GM12878 (cell line): ENCODE data around the gene GOLGA6L1. TPM values are rescaled to one million over a fixed set of nuclear protein-coding genes. Genes with fewer than 3 reads are reported as not detected.
"Not testable (repeated sequence)": the region's sequence is repeated elsewhere in the genome, so short reads cannot be mapped to it uniquely, and the experiment has no call there.

ENCODE experiments used
- ATAC-seq: fragments of 200-7000 bp; cut with Tn5 transposase; 3 replicates; pipeline ENCODE4 v1.9.1; 2020; ENCODE audit warnings: mild to moderate bottlenecking, moderate library complexity
- BruUV-seq: library from RNA; stranded (reverse); fragments of 400-500 nt; replicated peaks from 2 replicates; lab custom pipeline; 2021; lab: Mats Ljungman, UMichigan
- CTCF ChIA-PET: fragments of 300-600 bp; sonication (Branson Sonifier 250); formaldehyde crosslinking; extraction: SDS; loops from one replicate; lab custom pipeline; 2021; ENCODE audit warnings: inconsistent platforms; lab: Yijun Ruan, JAX
- POLR2A ChIA-PET: fragments of 350-600 bp; formaldehyde crosslinking; extraction: SDS; loops from one replicate; lab custom pipeline; 2021; ENCODE audit warnings: inconsistent platforms; lab: Charles Lee
- RAD21 ChIA-PET: fragments of 300-600 bp; sonication (Branson Sonifier 250); formaldehyde crosslinking; loops from one replicate; lab custom pipeline; 2023; ENCODE audit warnings: antibody characterized with exemption; ENCODE audit not compliant: unreplicated experiment; lab: Charles Lee
- SMC1A ChIA-PET: fragments of 300-600 bp; sonication (Branson Sonifier 250); formaldehyde crosslinking; loops from one replicate; lab custom pipeline; 2023; ENCODE audit not compliant: unreplicated experiment, uncharacterized antibody; lab: Charles Lee
- DNase-seq: peaks from one replicate; pipeline ENCODE4 v3.0.0-alpha.2; 2011; ENCODE audit warnings: low read depth, low spot score
- FAIRE-seq: peaks from 3 replicates; lab custom pipeline; 2011; peaks lifted over from hg19 to GRCh38; lab: Jason Lieb, UNC
- H2AFZ ChIP-seq: 2 replicates; pipeline ENCODE4 v1.6.0; 2011; ENCODE audit warnings: low read depth, low read length, control low read depth; ENCODE audit not compliant: control insufficient read depth
- H3K27ac ChIP-seq: 2 replicates; pipeline ENCODE4 v1.5.1; 2011; ENCODE audit warnings: control low read depth; ENCODE audit not compliant: control insufficient read depth, insufficient read depth
- H3K27me3 ChIP-seq, 2 experiments: replicated peaks in 1 of 2; 2 replicates each; pipeline versions ENCODE4 v1.6.0 to v1.6.1; 2011; ENCODE audit warnings: low read length in 1 of 2; ENCODE audit not compliant: control insufficient read depth in 2 of 2, insufficient read depth in 2 of 2
- H3K36me3 ChIP-seq, 2 experiments: 2 replicates each; pipeline ENCODE4 v1.5.1; 2011; ENCODE audit warnings: low read length in 1 of 2; ENCODE audit not compliant: control insufficient read depth in 2 of 2, insufficient read depth in 2 of 2
- H3K4me1 ChIP-seq: 2 replicates; pipeline ENCODE4 v1.6.1; 2011; ENCODE audit warnings: mild to moderate bottlenecking, low read length, moderate library complexity, mixed read lengths; ENCODE audit not compliant: control insufficient read depth, insufficient read depth
- H3K4me2 ChIP-seq: 2 replicates; pipeline ENCODE4 v1.6.0; 2011; ENCODE audit warnings: control low read depth; ENCODE audit not compliant: control insufficient read depth, insufficient read depth
- H3K4me3 ChIP-seq: fragments of 200-600 bp; sonication (generic); 2 replicates; pipeline ENCODE4 v1.5.1; 2016
- H3K79me2 ChIP-seq: 2 replicates; pipeline ENCODE4 v1.6.0; 2011; ENCODE audit warnings: low read length; ENCODE audit not compliant: control insufficient read depth, insufficient read depth
- H3K9ac ChIP-seq: 2 replicates; pipeline ENCODE4 v1.8.0; 2011; ENCODE audit warnings: low read length, control low read depth, mixed read lengths; ENCODE audit not compliant: control insufficient read depth, insufficient read depth
- H3K9me3 ChIP-seq: replicated peaks from 3 replicates; pipeline ENCODE4 v1.5.1; 2011; ENCODE audit warnings: mild to moderate bottlenecking, low read length; ENCODE audit not compliant: control insufficient read depth, insufficient read depth
- H4K20me1 ChIP-seq: 2 replicates; pipeline ENCODE4 v1.6.0; 2011; ENCODE audit not compliant: control insufficient read depth, insufficient read depth
- EZH2 ChIP-seq: IDR thresholded peaks from 2 replicates; pipeline ENCODE4 v1.6.1; 2012; ENCODE audit warnings: low read depth, mild to moderate bottlenecking, control low read depth, inconsistent platforms, low read length, borderline replicate concordance; ENCODE audit not compliant: control insufficient read depth
- GABPA ChIP-seq: IDR thresholded peaks from 2 replicates; pipeline ENCODE4 v1.6.1; 2014; ENCODE audit warnings: antibody characterized with exemption, low read depth, mild to moderate bottlenecking, inconsistent platforms
- NBN ChIP-seq: fragments of 450-650 bp; IDR thresholded peaks from 2 replicates; pipeline ENCODE4 v1.6.1; 2016
- POU2F2 ChIP-seq: IDR thresholded peaks from 3 replicates; pipeline ENCODE4 v1.6.1; 2011; ENCODE audit warnings: low read depth, mild to moderate bottlenecking, low read length, borderline replicate concordance
- SUZ12 ChIP-seq: fragments of 200-600 bp; sonication (generic); IDR thresholded peaks from one replicate; pipeline ENCODE4 v1.6.1; 2018; ENCODE audit warnings: antibody characterized with exemption, mild to moderate bottlenecking; ENCODE audit not compliant: unreplicated experiment
- TCF3 ChIP-seq: IDR thresholded peaks from 2 replicates; pipeline ENCODE4 v1.6.1; 2012; ENCODE audit warnings: low read depth, mild to moderate bottlenecking, low read length, borderline replicate concordance; ENCODE audit not compliant: insufficient read depth
- WRNIP1 ChIP-seq: IDR thresholded peaks from 2 replicates; pipeline ENCODE4 v1.6.1; 2011; ENCODE audit warnings: low read depth, low read length, improper control_type of control experiment, borderline replicate concordance
- WGBS: methylation state at CpG from one replicate; pipeline ENCODE4 v1.1.6; 2016; ENCODE audit warnings: low lambda C conversion rate; ENCODE audit not compliant: insufficient replicate concordance, insufficient coverage; ENCODE audit errors: missing lambda C conversion rate; 5-methylcytosine and 5-hydroxymethylcytosine counted together
- in situ Hi-C: fragments of 300-500 bp; cut with MboI; formaldehyde crosslinking; loops from 9 replicates; pipeline ENCODE4 v1.14.3; 2018; ENCODE audit warnings: mixed read lengths
- intact Hi-C: fragments of 100-400 bp; cut with micrococcal nuclease; formaldehyde crosslinking; loops from one replicate; pipeline ENCODE4 v1.14.2; 2022; ENCODE audit not compliant: unreplicated experiment
- polyA plus RNA-seq, 11 experiments: library from polyadenylated mRNA; depleted of rRNA in 4 of 11; unstranded in 6 of 11; stranded (reverse) in 5 of 11; fragments of >200 nt; fragmentation: Nextera tagmentation in 4 of 11; fragmentation: Illumina TruSeq in 1 of 11; extraction: Ambion mirVana in 4 of 11; extraction: Trizol in 1 of 11; gene quantifications; 1 replicate in 1 of 11; 2 replicates in 10 of 11; pipeline versions ENCODE4 v1.2.1 to v1.2.3, GENCODE V29; 2011 to 2016; ENCODE audit warnings: inconsistent platforms in 2 of 11, missing spikeins in 2 of 11, low read depth in 1 of 11
- total RNA-seq, 4 experiments: library from RNA; depleted of rRNA in 3 of 4; stranded (reverse); fragments of >200 nt in 3 of 4; fragmentation: Illumina TruSeq in 1 of 4; extraction: Trizol in 1 of 4; gene quantifications; 2 replicates each; pipeline versions ENCODE4 v1.2.1 to v1.2.3, GENCODE V29; 2013 to 2021
- TF ChIP-seq, protein P1 (sequence below): fragments of 450-650 bp; formaldehyde crosslinking; IDR thresholded peaks from 2 replicates; pipeline ENCODE4 v1.4.0; 2020; ENCODE audit warnings: mild to moderate bottlenecking, moderate library complexity

GOLGA6L1 gene
- total and polyA plus RNA-seq, 10 of the 15 experiments (the other 5 are each of a cell fraction or from before 2014, with no cell fraction given), result not detected

DNA sequence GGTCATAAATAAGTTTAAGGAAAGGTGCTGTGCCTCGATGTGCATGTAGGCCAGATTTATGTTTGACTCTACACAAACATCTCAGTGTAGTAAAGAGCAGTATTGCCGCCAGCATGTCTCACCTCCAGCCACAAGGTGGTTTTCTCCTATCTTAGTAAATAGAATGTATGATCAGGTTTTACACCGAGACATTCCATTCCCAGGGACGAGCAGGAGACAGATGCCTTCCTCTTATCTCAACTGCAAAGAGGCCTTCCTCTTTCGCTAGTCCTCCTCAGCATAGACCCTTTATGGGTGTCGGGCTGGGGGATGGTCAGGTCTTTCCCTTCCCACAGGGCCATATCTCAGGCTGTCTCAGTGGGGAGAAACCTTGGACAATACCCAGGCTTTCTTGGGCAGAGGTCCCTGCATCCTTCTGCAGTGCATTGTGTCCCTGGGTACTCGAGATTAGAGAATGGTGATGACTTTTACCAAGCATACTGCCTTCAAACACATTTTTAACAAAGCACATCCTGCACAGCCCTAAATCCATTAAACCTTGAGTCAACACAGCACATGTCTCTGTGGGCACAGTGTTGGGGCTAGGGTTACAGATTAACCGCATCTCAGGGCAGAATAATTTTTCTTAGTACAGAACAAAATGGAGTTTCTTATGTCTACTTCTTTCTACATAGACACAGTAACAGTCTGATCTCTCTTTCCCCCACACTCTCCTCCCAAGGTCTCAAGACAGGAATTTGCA lies 54.5 kb downstream of the GOLGA6L1 start:
- RAD21 ChIA-PET, ATAC-seq, H3K4me3 ChIP-seq, H4K20me1 ChIP-seq, BruUV-seq, H3K36me3 ChIP-seq, POLR2A ChIA-PET, in situ Hi-C loops, FAIRE-seq, H3K9me3 ChIP-seq, H3K27ac ChIP-seq, CTCF ChIA-PET, DNase-seq, H3K79me2 ChIP-seq, H3K4me2 ChIP-seq, SMC1A ChIA-PET, H3K27me3 ChIP-seq, H3K4me1 ChIP-seq, intact Hi-C loops, H3K9ac ChIP-seq, H2AFZ ChIP-seq: not testable (repeated sequence)
- 30% methylated on average over 8 of the region's 8 CpGs for WGBS

- Histone ChIP-seq H3K36me3 (no peaks in the 10 kb centered on the region), H3K4me2 (no peak overlapping the region), H4K20me1 (no peaks in the 10 kb centered on the region), H3K9me3 (no peaks in the 10 kb centered on the region), H3K79me2 (no peaks in the 10 kb centered on the region), H3K4me3 (no peak overlapping the region), H3K27ac (no peak overlapping the region), H3K9ac (no peak overlapping the region), H3K4me1 (no peaks in the 10 kb centered on the region), H3K27me3 (no peaks in the 10 kb centered on the region; a peak in 1 of 4 replicates), H2AFZ (no peak overlapping the region)
- intact Hi-C loops, result no loop called here
- SMC1A ChIA-PET, result no interaction called here
- CTCF ChIA-PET, result no interaction called here
- BruUV-seq, result no TSS peak
- ATAC-seq (no peak), FAIRE-seq (no peak), DNase-seq (no peak)
- RAD21 ChIA-PET, result no interaction called here
- WGBS, result 58% methylated on average over 3 of the region's 3 CpGs
- POLR2A ChIA-PET, result no interaction called here
- in situ Hi-C loops, result no loop called here
- TF ChIP-seq GABPA (no peak), NBN (no peak), SUZ12 (no peak), POU2F2 (no peak), EZH2 (no peak), WRNIP1 (no peak), TCF3 (no peak)
- TF ChIP-seq, protein P1, sequence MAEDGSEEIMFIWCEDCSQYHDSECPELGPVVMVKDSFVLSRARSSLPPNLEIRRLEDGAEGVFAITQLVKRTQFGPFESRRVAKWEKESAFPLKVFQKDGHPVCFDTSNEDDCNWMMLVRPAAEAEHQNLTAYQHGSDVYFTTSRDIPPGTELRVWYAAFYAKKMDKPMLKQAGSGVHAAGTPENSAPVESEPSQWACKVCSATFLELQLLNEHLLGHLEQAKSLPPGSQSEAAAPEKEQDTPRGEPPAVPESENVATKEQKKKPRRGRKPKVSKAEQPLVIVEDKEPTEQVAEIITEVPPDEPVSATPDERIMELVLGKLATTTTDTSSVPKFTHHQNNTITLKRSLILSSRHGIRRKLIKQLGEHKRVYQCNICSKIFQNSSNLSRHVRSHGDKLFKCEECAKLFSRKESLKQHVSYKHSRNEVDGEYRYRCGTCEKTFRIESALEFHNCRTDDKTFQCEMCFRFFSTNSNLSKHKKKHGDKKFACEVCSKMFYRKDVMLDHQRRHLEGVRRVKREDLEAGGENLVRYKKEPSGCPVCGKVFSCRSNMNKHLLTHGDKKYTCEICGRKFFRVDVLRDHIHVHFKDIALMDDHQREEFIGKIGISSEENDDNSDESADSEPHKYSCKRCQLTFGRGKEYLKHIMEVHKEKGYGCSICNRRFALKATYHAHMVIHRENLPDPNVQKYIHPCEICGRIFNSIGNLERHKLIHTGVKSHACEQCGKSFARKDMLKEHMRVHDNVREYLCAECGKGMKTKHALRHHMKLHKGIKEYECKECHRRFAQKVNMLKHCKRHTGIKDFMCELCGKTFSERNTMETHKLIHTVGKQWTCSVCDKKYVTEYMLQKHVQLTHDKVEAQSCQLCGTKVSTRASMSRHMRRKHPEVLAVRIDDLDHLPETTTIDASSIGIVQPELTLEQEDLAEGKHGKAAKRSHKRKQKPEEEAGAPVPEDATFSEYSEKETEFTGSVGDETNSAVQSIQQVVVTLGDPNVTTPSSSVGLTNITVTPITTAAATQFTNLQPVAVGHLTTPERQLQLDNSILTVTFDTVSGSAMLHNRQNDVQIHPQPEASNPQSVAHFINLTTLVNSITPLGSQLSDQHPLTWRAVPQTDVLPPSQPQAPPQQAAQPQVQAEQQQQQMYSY (CRISPR knock-in tag), result no peak
- TF ChIP-seq, all 136 proteins: peak for 0
Measured at GRCh38 chr15:23081271-23081670, 55.4 kb downstream of the GOLGA6L1 start.
